Endodermal cell (in vitro differentiated cells): Measurements from ENCODE around the gene ABCC5. TPM values are rescaled to one million over a fixed set of nuclear protein-coding genes. Genes with fewer than 3 reads are reported as not detected.

Experiments
- DNase-seq: peaks from one replicate; pipeline ENCODE4 v3.0.0-alpha.2; 2017
- H3K27ac ChIP-seq: 2 replicates; pipeline ENCODE4 v1.5.1; 2013; ENCODE audit warnings: mild to moderate bottlenecking, low read depth, low read length, moderate library complexity
- H3K27me3 ChIP-seq: 2 replicates; pipeline ENCODE4 v1.6.1; 2013; ENCODE audit warnings: mild to moderate bottlenecking, low read length, moderate library complexity; ENCODE audit not compliant: insufficient read depth, control insufficient read depth, poor library complexity, severe bottlenecking
- H3K36me3 ChIP-seq: 2 replicates; pipeline ENCODE4 v1.7.0; 2013; ENCODE audit warnings: mild to moderate bottlenecking, low read length, moderate library complexity; ENCODE audit not compliant: control insufficient read depth, insufficient read depth
- H3K4me1 ChIP-seq: one replicate; pipeline ENCODE4 v1.7.0; 2013; ENCODE audit warnings: low read length; ENCODE audit not compliant: control insufficient read depth, insufficient read depth
- H3K4me3 ChIP-seq: 2 replicates; pipeline ENCODE4 v1.5.1; 2013; ENCODE audit warnings: mild to moderate bottlenecking, low read length, moderate library complexity
- H3K9ac ChIP-seq: 2 replicates; pipeline ENCODE4 v1.6.1; 2013; ENCODE audit warnings: mild to moderate bottlenecking, low read length, moderate library complexity; ENCODE audit not compliant: poor library complexity, severe bottlenecking; ENCODE audit errors: extremely low read depth
- H3K9me3 ChIP-seq: 2 replicates; pipeline ENCODE4 v1.6.1; 2013; ENCODE audit warnings: mild to moderate bottlenecking, low read length, moderate library complexity; ENCODE audit not compliant: control insufficient read depth
- H3K27ac Mint-ChIP-seq: 2 replicates; pipeline ENCODE4 v1.8.0; 2020; ENCODE audit warnings: mixed read lengths
- H3K27me3 Mint-ChIP-seq: 2 replicates; pipeline ENCODE4 v1.8.0; 2021; ENCODE audit warnings: mild to moderate bottlenecking, mixed read lengths; ENCODE audit not compliant: insufficient read depth
- H3K36me3 Mint-ChIP-seq: 2 replicates; pipeline ENCODE4 v1.8.0; 2020; ENCODE audit warnings: low read depth, mixed read lengths
- H3K4me1 Mint-ChIP-seq: 2 replicates; pipeline ENCODE4 v1.8.0; 2020; ENCODE audit warnings: mixed read lengths
- H3K4me3 Mint-ChIP-seq: 2 replicates; pipeline ENCODE4 v1.8.0; 2020; ENCODE audit warnings: mild to moderate bottlenecking, moderate library complexity, mixed read lengths
- H3K9me3 Mint-ChIP-seq: 2 replicates; pipeline ENCODE4 v1.8.0; 2020; ENCODE audit warnings: mild to moderate bottlenecking, mixed read lengths
- CTCF ChIP-seq: fragments of 200-600 bp; sonication (generic); conservative IDR thresholded peaks from 2 replicates; pipeline ENCODE4 v1.5.0; 2021; ENCODE audit warnings: antibody characterized with exemption, mild to moderate bottlenecking
- WGBS, 2 experiments: methylation state at CpG; one replicate each; pipeline versions ENCODE4 v1.1.5 to v1.1.7; 2013; ENCODE audit warnings: missing lambda C conversion rate in 2 of 2, mixed read lengths in 1 of 2; ENCODE audit not compliant: insufficient coverage in 1 of 2, insufficient read length in 1 of 2; 5-methylcytosine and 5-hydroxymethylcytosine counted together
- total RNA-seq, 2 donors: library from RNA; stranded (reverse); fragmentation: NEBNext Ultra II Directional in 1 of 2; extraction: Animal tissue kit (Norgen Biotek cat#: 25700) in 1 of 2; gene quantifications; 2 replicates in 1 of 2; 3 replicates in 1 of 2; pipeline ENCODE4 v1.2.1, GENCODE V29; 2021

Gene ABCC5
- total RNA-seq, 2 donors from 2014 or later = 32.8 to 35.7 TPM

- no peak overlapping the region for H3K27ac Mint-ChIP-seq
- no peak overlapping the region for H3K9ac ChIP-seq
- H3K4me1 Mint-ChIP-seq = peaks cover 21% of the 10 kb centered on the region
- H3K9me3 Mint-ChIP-seq = no peaks in the 10 kb centered on the region
- H3K4me3 ChIP-seq = no peak overlapping the region
- H3K27me3 Mint-ChIP-seq = no peaks in the 10 kb centered on the region
- 90 to 91% methylated on average over 4 of the region's 4 CpGs for WGBS, 2 experiments
- H3K4me3 Mint-ChIP-seq = no peak overlapping the region
- DNase-seq = no peak
- TF ChIP-seq CTCF = no peak
- H3K36me3 ChIP-seq = peaks cover 36% of the 10 kb centered on the region
- no peaks in the 10 kb centered on the region for H3K4me1 ChIP-seq
- H3K9me3 ChIP-seq = no peaks in the 10 kb centered on the region
- no peaks in the 10 kb centered on the region for H3K27me3 ChIP-seq
- peaks cover 37% of the 10 kb centered on the region for H3K36me3 Mint-ChIP-seq
- H3K27ac ChIP-seq = no peak overlapping the region
Observed at GRCh38 chr3:183984127-183984740, 33.5 kb downstream of the ABCC5 start.

GRCh38 chr3:183981990-183982644 is 35.6 kb downstream of the ABCC5 start:
- Mint-ChIP-seq H3K9me3 (no peaks in the 10 kb centered on the region), H3K27ac (no peak overlapping the region), H3K4me1 (peaks cover 18% of the 10 kb centered on the region), H3K4me3 (no peak overlapping the region), H3K36me3 (peaks cover 28% of the 10 kb centered on the region), H3K27me3 (no peaks in the 10 kb centered on the region)
- WGBS, 2 experiments = 90 to 96% methylated on average over 2 to 6 of the region's 6 CpGs
- no peak for TF ChIP-seq CTCF
- H3K4me3 ChIP-seq = no peak overlapping the region
- H3K27me3 ChIP-seq = no peaks in the 10 kb centered on the region
- DNase-seq = no peak
- H3K9ac ChIP-seq = no peak overlapping the region
- no peaks in the 10 kb centered on the region for H3K4me1 ChIP-seq
- peaks cover 22% of the 10 kb centered on the region for H3K36me3 ChIP-seq
- H3K9me3 ChIP-seq = no peaks in the 10 kb centered on the region
- no peak overlapping the region for H3K27ac ChIP-seq

- Mint-ChIP-seq H3K4me3 (no peak overlapping the region), H3K4me1 (peaks cover 14% of the 10 kb centered on the region), H3K36me3 (peaks cover 44% of the 10 kb centered on the region), H3K9me3 (no peaks in the 10 kb centered on the region), H3K27me3 (no peaks in the 10 kb centered on the region), H3K27ac (no peak overlapping the region)
- DNase-seq = no peak
- Histone ChIP-seq H3K27me3 (no peaks in the 10 kb centered on the region), H3K9me3 (no peaks in the 10 kb centered on the region), H3K9ac (no peak overlapping the region), H3K27ac (no peak overlapping the region), H3K4me3 (no peak overlapping the region), H3K36me3 (peaks cover 23% of the 10 kb centered on the region), H3K4me1 (no peaks in the 10 kb centered on the region)
- TF ChIP-seq CTCF = no peak
- 88 to 98% methylated on average over 1 to 4 of the region's 4 CpGs for WGBS, 2 experiments
Observed at GRCh38 chr3:183980403-183980802, 37.3 kb downstream of the ABCC5 start.
